Activated T-cell treated with anti-CD3 and anti-CD28 coated beads, Interleukin-2, amount 50 U/mL, for 24 hours (primary cell): ENCODE results near the gene MTMR10.

Source experiments
- DNase-seq: peaks from one replicate; pipeline ENCODE4 v3.0.0-alpha.2; 2020
- H3K27ac Mint-ChIP-seq: 2 replicates; pipeline ENCODE4 v1.8.0; 2020; ENCODE audit warnings: mild to moderate bottlenecking, mixed read lengths
- H3K27me3 Mint-ChIP-seq: 2 replicates; pipeline ENCODE4 v1.8.0; 2020; ENCODE audit warnings: mixed read lengths
- H3K36me3 Mint-ChIP-seq: 2 replicates; pipeline ENCODE4 v1.8.0; 2020; ENCODE audit warnings: low read depth, mixed read lengths
- H3K4me1 Mint-ChIP-seq: 2 replicates; pipeline ENCODE4 v1.8.0; 2020; ENCODE audit warnings: low read depth, mixed read lengths
- H3K4me3 Mint-ChIP-seq: 2 replicates; pipeline ENCODE4 v1.8.0; 2020; ENCODE audit warnings: mild to moderate bottlenecking, moderate library complexity, mixed read lengths
- H3K9me3 Mint-ChIP-seq: 2 replicates; pipeline ENCODE4 v1.8.0; 2020; ENCODE audit warnings: mixed read lengths

The MTMR10 gene

GRCh38 chr15:30991255-30992235, at the start of gene MTMR10:
MTMR10 (minus strand) TSS chr15:30991628; CDS start chr15:30991506, 122 bp downstream.
- Mint-ChIP-seq H3K27ac (peak within 1 kb of the TSS; percentile 89), H3K9me3 (no peaks in the 10 kb centered on the region), H3K27me3 (no peaks in the 10 kb centered on the region), H3K4me3 (peak within 1 kb of the TSS; percentile 90), H3K36me3 (peaks cover 16% of the 10 kb centered on the region), H3K4me1 (peaks cover 33% of the 10 kb centered on the region)
- peak; percentile 87 for DNase-seq

- DNase-seq = no peak
- Mint-ChIP-seq H3K27me3 (no peaks in the 10 kb centered on the region), H3K36me3 (no peaks in the 10 kb centered on the region), H3K4me1 (no peaks in the 10 kb centered on the region), H3K4me3 (no peak overlapping the region), H3K9me3 (no peaks in the 10 kb centered on the region), H3K27ac (no peak overlapping the region)
These were observed 49.2 kb upstream of the MTMR10 start for GRCh38 chr15:31040611-31041010.

- Mint-ChIP-seq H3K9me3 (no peaks in the 10 kb centered on the region), H3K4me3 (no peak overlapping the region), H3K27ac (no peak overlapping the region), H3K36me3 (no peaks in the 10 kb centered on the region), H3K27me3 (no peaks in the 10 kb centered on the region), H3K4me1 (no peaks in the 10 kb centered on the region)
- DNase-seq = no peak
These were observed 48.5 kb upstream of the MTMR10 start for GRCh38 chr15:31039961-31040360.

- no peaks in the 10 kb centered on the region for H3K4me1 Mint-ChIP-seq
- DNase-seq = no peak
- H3K4me3 Mint-ChIP-seq = no peak overlapping the region
- no peak overlapping the region for H3K27ac Mint-ChIP-seq
- no peaks in the 10 kb centered on the region for H3K27me3 Mint-ChIP-seq
- no peaks in the 10 kb centered on the region for H3K36me3 Mint-ChIP-seq
- no peaks in the 10 kb centered on the region for H3K9me3 Mint-ChIP-seq
These were observed 46.5 kb upstream of the MTMR10 start for GRCh38 chr15:31037731-31038477.

DNA sequence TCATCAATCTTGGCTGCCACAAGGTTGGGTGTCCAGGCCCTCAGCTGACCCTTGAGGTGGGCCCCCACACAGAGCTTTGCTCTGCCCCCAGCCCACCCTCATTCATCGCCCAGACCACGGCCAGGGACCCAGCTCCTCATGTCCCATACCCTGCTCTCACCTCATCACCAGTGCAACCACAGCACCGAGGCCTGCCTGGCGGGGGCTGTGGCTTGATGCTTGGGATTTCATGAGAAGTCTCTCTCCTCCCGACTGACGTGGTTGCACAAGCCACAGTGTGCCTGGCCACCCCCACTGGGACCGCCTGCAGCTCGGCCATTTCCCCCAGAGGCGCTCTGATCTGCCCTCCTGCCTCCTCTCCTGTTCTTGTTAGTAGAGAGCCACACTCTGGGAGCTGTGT, 45.4 kb upstream of the MTMR10 start:
- Mint-ChIP-seq H3K27me3 (no peaks in the 10 kb centered on the region), H3K9me3 (no peaks in the 10 kb centered on the region), H3K4me3 (no peak overlapping the region), H3K4me1 (no peaks in the 10 kb centered on the region), H3K27ac (no peak overlapping the region), H3K36me3 (no peaks in the 10 kb centered on the region)
- DNase-seq = no peak

GRCh38 chr15:31035610-31036009, 44.2 kb upstream of the MTMR10 start:
- no peak for DNase-seq
- Mint-ChIP-seq H3K27me3 (no peaks in the 10 kb centered on the region), H3K4me3 (no peak overlapping the region), H3K9me3 (no peaks in the 10 kb centered on the region), H3K36me3 (no peaks in the 10 kb centered on the region), H3K27ac (no peak overlapping the region), H3K4me1 (no peaks in the 10 kb centered on the region)

DNA sequence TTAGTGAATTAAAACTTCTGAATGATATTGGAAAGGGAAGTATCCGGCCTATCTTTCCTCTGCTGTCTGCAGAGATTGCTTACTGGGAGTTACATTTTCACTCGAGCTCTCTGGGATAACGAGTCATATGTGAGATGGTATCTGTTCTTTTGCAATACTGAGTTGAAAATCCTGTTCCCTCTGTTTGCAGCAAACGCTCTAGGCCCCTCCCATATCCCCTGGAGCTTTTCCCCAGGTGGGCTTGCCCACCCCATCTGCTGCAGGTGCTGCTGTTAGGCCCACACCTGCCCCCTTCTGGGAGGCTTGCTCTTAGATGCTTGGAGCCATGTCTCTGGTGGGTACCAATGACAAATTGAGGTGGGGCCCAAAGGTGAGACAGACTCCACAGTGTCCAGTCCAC, 42.7 kb upstream of the MTMR10 start:
- Mint-ChIP-seq H3K36me3 (no peaks in the 10 kb centered on the region), H3K27me3 (peaks cover 1% of the 10 kb centered on the region), H3K4me3 (no peak overlapping the region), H3K27ac (no peak overlapping the region), H3K9me3 (no peaks in the 10 kb centered on the region), H3K4me1 (no peaks in the 10 kb centered on the region)
- no peak for DNase-seq

GRCh38 chr15:31032961-31033371, 41.5 kb upstream of the MTMR10 start:
- peaks cover 11% of the 10 kb centered on the region for H3K27me3 Mint-ChIP-seq
- DNase-seq = no peak
- no peaks in the 10 kb centered on the region for H3K9me3 Mint-ChIP-seq
- no peaks in the 10 kb centered on the region for H3K4me1 Mint-ChIP-seq
- H3K36me3 Mint-ChIP-seq = no peaks in the 10 kb centered on the region
- H3K4me3 Mint-ChIP-seq = no peak overlapping the region
- no peak overlapping the region for H3K27ac Mint-ChIP-seq

DNA sequence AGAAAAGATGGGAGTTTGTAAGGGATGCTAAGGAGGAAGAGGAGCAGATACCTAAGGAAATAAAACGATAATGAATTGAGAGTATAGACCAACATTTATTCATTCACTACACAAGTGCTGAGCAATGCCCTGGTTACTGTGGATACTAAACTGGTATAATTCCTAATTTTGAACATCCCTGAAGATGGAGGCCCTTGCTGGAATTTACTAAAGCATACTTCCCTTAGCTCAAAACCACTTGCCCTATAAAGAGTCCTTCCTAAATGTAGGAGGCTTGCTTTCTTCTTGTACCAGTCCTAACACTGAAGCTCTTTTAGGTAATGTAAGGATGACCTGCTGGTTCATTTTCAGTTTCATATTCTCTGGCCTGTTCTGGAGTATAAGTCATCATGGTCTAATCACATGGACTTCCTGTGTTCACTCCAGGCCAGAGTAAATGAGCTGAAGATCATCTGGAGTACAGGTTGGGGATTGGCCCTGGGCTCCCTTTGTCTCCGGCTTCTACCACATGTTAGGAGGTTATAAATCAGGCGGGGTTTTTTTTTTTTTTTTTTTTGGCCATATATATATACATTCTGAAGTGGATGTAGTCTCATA, 40.1 kb upstream of the MTMR10 start:
- Mint-ChIP-seq H3K27me3 (peaks cover 11% of the 10 kb centered on the region), H3K9me3 (no peaks in the 10 kb centered on the region), H3K36me3 (no peaks in the 10 kb centered on the region), H3K4me3 (no peak overlapping the region), H3K27ac (no peak overlapping the region), H3K4me1 (no peaks in the 10 kb centered on the region)
- no peak for DNase-seq

DNA sequence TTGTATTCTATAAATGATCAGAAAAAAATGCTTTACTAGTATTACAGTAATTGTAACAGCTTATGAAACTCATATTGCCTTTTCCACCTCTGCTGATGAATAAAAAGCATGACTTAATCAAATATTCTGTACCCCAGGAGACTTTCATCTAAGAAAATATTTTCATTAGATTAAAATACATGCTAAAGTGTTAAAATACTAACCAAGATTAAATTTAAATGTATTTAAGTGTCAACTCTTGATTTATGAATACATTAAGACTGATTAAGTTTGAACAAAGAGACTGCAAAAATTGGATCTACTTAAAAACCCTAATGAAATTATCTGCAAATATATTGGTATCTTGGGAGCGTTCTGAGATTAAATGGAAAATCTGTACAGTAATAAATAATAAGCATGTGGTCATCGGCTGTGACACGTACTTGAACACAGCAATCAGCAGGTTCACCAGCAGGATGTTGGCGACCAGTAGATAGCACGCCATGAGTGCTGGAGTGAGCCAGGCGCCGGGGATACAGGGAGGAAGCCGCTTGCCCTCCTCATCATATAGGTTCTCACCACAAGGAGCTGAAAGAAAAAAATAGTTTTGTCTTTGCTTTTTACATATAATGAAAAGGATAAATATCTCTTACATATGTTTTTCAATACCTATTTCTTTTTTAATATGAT, 36.6 kb upstream of the MTMR10 start:
- Mint-ChIP-seq H3K27ac (no peak overlapping the region), H3K4me3 (no peak overlapping the region), H3K27me3 (peaks cover 15% of the 10 kb centered on the region), H3K9me3 (no peaks in the 10 kb centered on the region), H3K4me1 (no peaks in the 10 kb centered on the region), H3K36me3 (no peaks in the 10 kb centered on the region)
- DNase-seq = no peak

GRCh38 chr15:31025996-31026395, 34.6 kb upstream of the MTMR10 start:
- no peaks in the 10 kb centered on the region for H3K36me3 Mint-ChIP-seq
- no peak overlapping the region for H3K4me3 Mint-ChIP-seq
- no peak overlapping the region for H3K27ac Mint-ChIP-seq
- peaks cover 15% of the 10 kb centered on the region for H3K27me3 Mint-ChIP-seq
- no peak for DNase-seq
- no peaks in the 10 kb centered on the region for H3K9me3 Mint-ChIP-seq
- H3K4me1 Mint-ChIP-seq = no peaks in the 10 kb centered on the region

DNA sequence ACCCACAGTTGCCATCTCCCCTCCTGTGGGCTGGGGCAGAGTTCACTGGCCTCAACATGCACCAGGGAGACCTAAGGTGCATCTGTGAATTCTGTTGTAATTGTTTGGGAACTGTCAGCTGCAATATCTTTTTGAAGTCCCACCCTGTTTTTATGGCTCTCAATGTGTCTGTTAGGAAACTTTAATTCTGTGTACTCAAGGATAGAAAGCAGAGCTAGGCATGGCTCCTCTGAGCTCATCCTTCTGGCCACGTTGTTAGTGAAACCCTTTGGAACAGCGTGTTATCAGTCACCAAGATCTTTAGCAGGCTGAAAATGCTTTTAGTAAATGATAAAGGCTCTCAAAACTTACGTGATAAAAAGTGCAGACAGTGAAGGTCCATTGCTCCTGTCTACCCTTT, 33.6 kb upstream of the MTMR10 start:
- peaks cover 15% of the 10 kb centered on the region for H3K27me3 Mint-ChIP-seq
- H3K9me3 Mint-ChIP-seq = no peaks in the 10 kb centered on the region
- DNase-seq = no peak
- no peaks in the 10 kb centered on the region for H3K36me3 Mint-ChIP-seq
- H3K27ac Mint-ChIP-seq = no peak overlapping the region
- no peaks in the 10 kb centered on the region for H3K4me1 Mint-ChIP-seq
- no peak overlapping the region for H3K4me3 Mint-ChIP-seq

GRCh38 chr15:31024330-31024729, 32.9 kb upstream of the MTMR10 start:
- Mint-ChIP-seq H3K4me3 (no peak overlapping the region), H3K4me1 (no peaks in the 10 kb centered on the region), H3K36me3 (no peaks in the 10 kb centered on the region), H3K27me3 (peaks cover 15% of the 10 kb centered on the region), H3K9me3 (no peaks in the 10 kb centered on the region), H3K27ac (no peak overlapping the region)
- DNase-seq = no peak

- Mint-ChIP-seq H3K27me3 (peaks cover 11% of the 10 kb centered on the region), H3K27ac (no peak overlapping the region), H3K4me3 (no peak overlapping the region), H3K36me3 (no peaks in the 10 kb centered on the region), H3K4me1 (no peaks in the 10 kb centered on the region), H3K9me3 (no peaks in the 10 kb centered on the region)
- DNase-seq = no peak
These were observed 32.4 kb upstream of the MTMR10 start for GRCh38 chr15:31023841-31024240.
